HCT116 (cell line): ENCODE data around the gene RAB31. TPM values are rescaled to one million over a fixed set of nuclear protein-coding genes. Genes with fewer than 3 reads are reported as not detected.
A peak's percentile ranks its signal among the peaks of the same experiment; 100 is the strongest.

ENCODE experiments used
- ATAC-seq: fragments of 200-7000 bp; cut with Tn5 transposase; 2 replicates; pipeline ENCODE4 v1.9.1; 2020; ENCODE audit warnings: mild to moderate bottlenecking, moderate library complexity
- BruUV-seq: library from RNA; stranded (reverse); fragments of 400-500 nt; replicated peaks from 2 replicates; lab custom pipeline; 2021; lab: Mats Ljungman, UMichigan
- CTCF ChIA-PET: fragments of 300-600 bp; sonication (Branson Sonifier 250); formaldehyde crosslinking; loops from one replicate; lab custom pipeline; 2021; ENCODE audit warnings: antibody characterized with exemption; lab: Charles Lee
- POLR2A ChIA-PET: fragments of 300-600, 350-600 bp; sonication (Branson Sonifier 250); formaldehyde crosslinking; loops from one replicate; lab custom pipeline; 2021; ENCODE audit warnings: antibody characterized with exemption; lab: Charles Lee
- RAD21 ChIA-PET, 2 experiments: fragments of 300-600 bp; sonication (Branson Sonifier 250); formaldehyde crosslinking; loops; one replicate each; lab custom pipeline; 2023; ENCODE audit warnings: low total read pairs in 2 of 2; ENCODE audit not compliant: uncharacterized antibody in 2 of 2, unreplicated experiment in 2 of 2, low non-redundant PET in 1 of 2; lab: Charles Lee
- DNase-seq: peaks from one replicate; pipeline ENCODE4 v3.0.0-alpha.2; 2010; ENCODE audit warnings: low read depth, low spot score
- H2AFZ ChIP-seq: fragments of 200-600 bp; shearing (Covaris generic), sonication (generic); 2 replicates; pipeline ENCODE4 v1.6.1; 2017; ENCODE audit warnings: low read depth, mixed run types, mixed read lengths, antibody characterized with exemption, low read length; ENCODE audit not compliant: poor library complexity, severe bottlenecking
- H3K27ac ChIP-seq: 2 replicates; pipeline ENCODE4 v1.5.1; 2012; ENCODE audit warnings: low read depth, low read length
- H3K27me3 ChIP-seq: fragments of 200-600 bp; sonication (generic); 2 replicates; pipeline ENCODE4 v1.6.1; 2016; ENCODE audit warnings: mixed run types, low read length, mixed read lengths; ENCODE audit not compliant: insufficient read depth
- H3K36me3 ChIP-seq, 2 experiments: fragments of 200-500 bp in 1 of 2; fragments of 200-600 bp in 1 of 2; sonication (Bioruptor generic) in 1 of 2; sonication (generic) in 1 of 2; 2 replicates each; pipeline versions ENCODE4 v1.5.1 to v1.6.1; 2014 to 2016; ENCODE audit warnings: low read length in 2 of 2, inconsistent platforms in 1 of 2, mixed read lengths in 1 of 2, mixed run types in 1 of 2; ENCODE audit not compliant: insufficient read depth in 2 of 2, control insufficient read depth in 1 of 2
- H3K4me1 ChIP-seq, 2 experiments: fragments of 200-600 bp in 1 of 2; sonication (generic) in 1 of 2; 2 replicates each; pipeline versions ENCODE4 v1.5.1 to v1.6.1; 2012 to 2017; ENCODE audit warnings: low read length in 2 of 2, inconsistent platforms in 1 of 2, mild to moderate bottlenecking in 1 of 2, mixed read lengths in 1 of 2, mixed run types in 1 of 2, moderate library complexity in 1 of 2; ENCODE audit not compliant: insufficient read depth in 2 of 2, control insufficient read depth in 1 of 2
- H3K4me2 ChIP-seq: fragments of 200-600 bp; sonication (generic); 2 replicates; pipeline ENCODE4 v1.6.1; 2017; ENCODE audit warnings: mixed run types, low read length, mixed read lengths
- H3K4me3 ChIP-seq, 2 experiments: fragments of 200-600 bp in 1 of 2; sonication (generic) in 1 of 2; replicated peaks in 1 of 2; 2 replicates each; pipeline ENCODE4 v1.5.1; 2011 to 2016; ENCODE audit warnings: low read length in 2 of 2, control low read depth in 1 of 2, low read depth in 1 of 2, mild to moderate bottlenecking in 1 of 2, mixed read lengths in 1 of 2, mixed run types in 1 of 2
- H3K79me2 ChIP-seq: fragments of 200-600 bp; sonication (generic); 2 replicates; pipeline ENCODE4 v1.6.1; 2017; ENCODE audit warnings: mild to moderate bottlenecking, mixed run types, low read length, moderate library complexity, mixed read lengths; ENCODE audit not compliant: insufficient read depth
- H3K9ac ChIP-seq: fragments of 200-600 bp; sonication (generic); 2 replicates; pipeline ENCODE4 v1.6.1; 2016; ENCODE audit warnings: low read length, mixed read lengths
- H3K9me2 ChIP-seq: fragments of 200-600 bp; sonication (generic), shearing (Covaris generic); 2 replicates; pipeline ENCODE4 v1.6.1; 2017; ENCODE audit warnings: mixed run types, mild to moderate bottlenecking, moderate library complexity; ENCODE audit not compliant: insufficient read depth
- H3K9me3 ChIP-seq, 2 experiments: fragments of 200-500 bp in 1 of 2; fragments of 200-600 bp in 1 of 2; sonication (Bioruptor generic) in 1 of 2; sonication (generic) in 1 of 2; 2 replicates each; pipeline ENCODE4 v1.6.1; 2014 to 2017; ENCODE audit warnings: low read length in 2 of 2, mixed read lengths in 2 of 2, inconsistent platforms in 1 of 2, low read depth in 1 of 2, mild to moderate bottlenecking in 1 of 2, mixed run types in 1 of 2, moderate library complexity in 1 of 2; ENCODE audit not compliant: control insufficient read depth in 1 of 2, insufficient read depth in 1 of 2
- H4K20me1 ChIP-seq: fragments of 200-600 bp; sonication (generic), shearing (Covaris generic); 2 replicates; pipeline ENCODE4 v1.6.1; 2017; ENCODE audit warnings: mixed run types, mild to moderate bottlenecking, moderate library complexity; ENCODE audit not compliant: insufficient read depth
- CTCF ChIP-seq, 3 experiments: fragments of 200-600 bp in 1 of 3; sonication (generic) in 1 of 3; IDR thresholded peaks in 2 of 3; conservative IDR thresholded peaks in 1 of 3; 2 replicates each; pipeline ENCODE4 v1.5.1; 2012 to 2017; ENCODE audit warnings: low read depth in 2 of 3, low read length in 2 of 3, antibody characterized with exemption in 1 of 3, borderline replicate concordance in 1 of 3, control low read depth in 1 of 3, mild to moderate bottlenecking in 1 of 3, mixed read lengths in 1 of 3, mixed run types in 1 of 3, moderate library complexity in 1 of 3; ENCODE audit not compliant: insufficient read depth in 1 of 3
- EGR1 ChIP-seq: IDR thresholded peaks from 2 replicates; pipeline ENCODE4 v1.6.1; 2012; ENCODE audit warnings: low read depth
- ELF1 ChIP-seq: IDR thresholded peaks from 2 replicates; pipeline ENCODE4 v1.6.1; 2012; ENCODE audit warnings: low read depth, borderline replicate concordance
- EZH2 ChIP-seq: fragments of 200-600 bp; sonication (generic); IDR thresholded peaks from 2 replicates; pipeline ENCODE4 v1.6.1; 2017; ENCODE audit warnings: antibody characterized with exemption, mixed run types
- EZH2phosphoT487 ChIP-seq: fragments of 200-600 bp; IDR thresholded peaks from 2 replicates; pipeline ENCODE4 v1.6.1; 2018; ENCODE audit warnings: antibody characterized with exemption, borderline replicate concordance
- SIN3A ChIP-seq: IDR thresholded peaks from 2 replicates; pipeline ENCODE4 v1.6.1; 2012; ENCODE audit warnings: low read depth
- SRF ChIP-seq: IDR thresholded peaks from 2 replicates; pipeline ENCODE4 v1.6.1; 2012; ENCODE audit warnings: low read depth
- YY1 ChIP-seq: IDR thresholded peaks from 2 replicates; pipeline ENCODE4 v1.6.1; 2011; ENCODE audit warnings: low read length, low read depth, moderate library complexity, mild to moderate bottlenecking; ENCODE audit not compliant: insufficient replicate concordance; ENCODE audit errors: extremely low read depth
- ZBTB33 ChIP-seq: IDR thresholded peaks from 2 replicates; pipeline ENCODE4 v1.6.1; 2011; ENCODE audit warnings: mild to moderate bottlenecking, low read length, moderate library complexity; ENCODE audit not compliant: insufficient replicate concordance; ENCODE audit errors: extremely low read depth
- ZFX ChIP-seq: fragments of 450-650 bp; IDR thresholded peaks from 2 replicates; pipeline ENCODE4 v1.6.1; 2017
- ZNF274 ChIP-seq: fragments of 200-500 bp; sonication (Bioruptor generic); IDR thresholded peaks from 2 replicates; pipeline ENCODE4 v1.6.1; 2014; ENCODE audit warnings: mild to moderate bottlenecking, low read depth, low read length, inconsistent platforms
- intact Hi-C: fragments of 100-400 bp; cut with micrococcal nuclease; formaldehyde crosslinking; loops from 2 replicates; pipeline ENCODE4 v1.10.0; 2022
- total RNA-seq: library from RNA; stranded (reverse); gene quantifications from one replicate; pipeline ENCODE4 v1.2.1, GENCODE V29; 2021; ENCODE audit not compliant: unreplicated experiment

RAB31 gene
- total RNA-seq, 1 experiment from 2014 or later, result 46.9 TPM

- intact Hi-C loops, result no loop called here
- Histone ChIP-seq H3K4me3 (peak overlapping the region in 1 of 2 experiments; percentile 22; a peak in 1 of 4 replicates), H3K9me2 (no peaks in the 10 kb centered on the region), H3K4me2 (peak overlapping the region; percentile 75), H3K36me3 (no peaks in the 10 kb centered on the region), H3K79me2 (no peaks in the 10 kb centered on the region; the same call in 1 of the 2 replicates), H3K9ac (peak overlapping the region; percentile 57; the same call in 1 of the 2 replicates), H3K9me3 (no peaks in the 10 kb centered on the region), H2AFZ (no peak overlapping the region), H3K27me3 (peaks cover 4% of the 10 kb centered on the region; the same call in 1 of the 2 replicates), H3K27ac (peak overlapping the region; percentile 46; the same call in 1 of the 2 replicates), H4K20me1 (peaks cover 3% of the 10 kb centered on the region; the same call in 1 of the 2 replicates), H3K4me1 (peaks cover 57 to 76% of the 10 kb centered on the region in 2 experiments)
- TF ChIP-seq SRF (no peak), EZH2phosphoT487 (no peak), ZNF274 (no peak), YY1 (no peak), EZH2 (no peak), CTCF (IDR thresholded peaks at IDR 0.05 in 2 of 3, conservative IDR thresholded peaks at IDR 0.05 in 1 of 3; ENCODE audit: borderline replicate concordance in 1 of 3, insufficient read depth in 1 of 3, low read depth in 2 of 3, low read length in 2 of 3) (no peak), ZFX (no peak), SIN3A (no peak), ZBTB33 (no peak), ELF1 (no peak), EGR1 (no peak)
- ATAC-seq, result no peak
- BruUV-seq, result no TSS peak
- ChIA-PET RAD21 (no interaction called here), POLR2A (no interaction called here), CTCF (no interaction called here)
- no peak for DNase-seq
Measured at GRCh38 chr18:9741406-9741792, 33.3 kb downstream of the RAB31 start.
